NCI-H2196 (cell line): Measurements from ENCODE around the gene ABR.
A peak's percentile ranks its signal among the peaks of the same experiment; 100 is the strongest.

Experiments
- DNase-seq: peaks from one replicate; lab custom pipeline; 2025; ENCODE audit not compliant: unreplicated experiment; lab: John Stamatoyannopoulos, UW

The ABR gene

GRCh38 chr17:1179818-1180742 lies at the start of gene ABR:
Gene ABR (minus strand): TSS chr17:1179981. CDS start chr17:1179727, 254 bp downstream.
- DNase-seq: peak; percentile 34

DNA sequence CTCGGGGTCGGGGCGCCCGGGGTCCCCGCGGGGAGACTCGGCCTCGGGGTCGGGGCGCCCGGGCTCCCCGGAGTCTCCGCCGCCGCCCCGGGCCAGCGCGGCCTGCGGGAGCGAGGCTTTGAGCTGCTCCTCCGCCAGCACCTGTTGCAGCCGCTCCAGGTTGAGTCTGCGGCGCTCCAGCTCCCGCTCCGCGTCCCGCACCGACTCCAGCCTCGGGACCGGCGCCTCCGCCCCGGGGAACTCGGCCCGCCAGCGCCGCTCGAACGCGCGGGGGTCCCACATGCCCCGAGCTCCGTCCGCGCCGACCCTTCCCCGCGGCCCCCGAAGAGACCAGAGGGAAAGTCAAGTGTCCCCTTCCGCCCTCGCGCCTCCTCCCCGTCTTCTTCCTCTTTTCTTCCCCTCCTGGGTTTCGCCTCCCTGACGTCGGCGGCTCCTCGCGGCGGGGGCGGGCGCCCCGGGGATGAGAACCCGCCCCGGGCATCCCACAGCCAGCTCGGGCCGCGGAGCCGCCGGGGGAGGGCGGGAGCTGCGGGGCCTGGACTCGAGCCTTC lies 49.6 kb upstream of the ABR start:
- peak; percentile 6 for DNase-seq

GRCh38 chr17:1228781-1229348 lies 49.1 kb upstream of the ABR start:
- DNase-seq: no peak

DNA sequence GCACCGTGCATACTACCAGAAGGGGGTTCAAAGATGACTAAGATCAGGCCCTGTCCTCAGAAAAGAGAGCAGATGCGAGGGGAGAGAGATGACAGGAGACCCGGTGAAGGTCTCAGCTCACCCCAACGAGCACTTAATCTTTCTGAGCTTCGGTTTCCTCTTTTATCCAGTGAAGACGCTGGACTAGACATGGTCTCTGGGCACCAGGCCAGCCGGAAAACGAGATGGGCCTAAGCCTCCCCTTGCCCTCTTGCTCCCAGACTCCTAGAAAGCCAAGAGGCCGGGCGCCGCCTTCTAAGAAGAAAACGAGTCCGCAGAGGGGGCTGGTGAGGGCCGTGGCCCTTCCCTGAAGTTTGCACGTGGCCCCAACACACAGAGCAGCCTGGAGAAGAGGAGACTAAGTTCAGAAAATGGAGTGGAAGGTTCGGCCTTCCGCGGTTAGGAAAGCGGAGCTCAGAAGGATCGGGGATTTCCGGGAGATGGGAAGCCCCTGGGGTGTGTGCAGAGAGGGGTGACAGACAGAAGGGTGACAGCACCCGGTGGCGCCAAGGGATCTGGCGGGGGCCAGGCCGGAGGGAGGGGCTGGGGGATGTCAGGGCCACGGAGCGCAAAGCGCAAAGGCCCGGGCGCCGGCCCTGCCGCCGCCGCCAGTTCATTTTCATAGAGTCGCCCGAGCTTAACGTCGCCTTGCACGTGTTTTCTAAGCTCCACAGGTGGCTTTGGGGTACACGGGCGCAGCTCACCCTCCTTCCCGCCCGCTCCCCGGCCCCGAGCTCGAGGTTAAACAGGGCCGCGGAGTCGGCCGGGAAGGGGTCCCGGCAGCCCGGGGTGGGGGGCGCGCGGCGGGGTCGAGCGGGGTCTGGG lies 48.4 kb upstream of the ABR start:
- no peak for DNase-seq

GRCh38 chr17:1227365-1227764 lies 47.6 kb upstream of the ABR start:
- DNase-seq: no peak

GRCh38 chr17:1226308-1226707 lies 46.5 kb upstream of the ABR start:
- no peak for DNase-seq

DNA sequence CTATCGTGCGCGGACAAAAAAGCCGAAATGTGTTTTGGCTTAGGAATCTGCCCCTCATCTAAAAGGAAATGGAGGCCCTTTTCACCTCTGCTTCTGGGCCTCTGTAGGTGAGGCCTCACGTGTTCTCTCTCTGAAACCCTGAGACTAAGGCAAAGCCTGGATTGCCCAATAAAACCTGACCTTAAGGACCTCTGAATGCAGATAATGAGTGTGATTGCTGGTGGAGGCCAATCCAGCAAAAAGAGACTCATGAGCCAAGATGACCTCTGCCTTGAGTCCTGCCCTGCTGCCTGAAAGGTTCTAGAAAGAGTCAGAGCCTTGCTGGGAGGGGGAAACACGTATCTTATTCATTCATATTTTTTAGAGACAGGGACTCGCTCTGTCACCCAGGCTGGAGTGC lies 44.5 kb upstream of the ABR start:
- DNase-seq: no peak

GRCh38 chr17:1223662-1224061 lies 43.9 kb upstream of the ABR start:
- DNase-seq: no peak

GRCh38 chr17:1222321-1222720 lies 42.5 kb upstream of the ABR start:
- DNase-seq: no peak

DNA sequence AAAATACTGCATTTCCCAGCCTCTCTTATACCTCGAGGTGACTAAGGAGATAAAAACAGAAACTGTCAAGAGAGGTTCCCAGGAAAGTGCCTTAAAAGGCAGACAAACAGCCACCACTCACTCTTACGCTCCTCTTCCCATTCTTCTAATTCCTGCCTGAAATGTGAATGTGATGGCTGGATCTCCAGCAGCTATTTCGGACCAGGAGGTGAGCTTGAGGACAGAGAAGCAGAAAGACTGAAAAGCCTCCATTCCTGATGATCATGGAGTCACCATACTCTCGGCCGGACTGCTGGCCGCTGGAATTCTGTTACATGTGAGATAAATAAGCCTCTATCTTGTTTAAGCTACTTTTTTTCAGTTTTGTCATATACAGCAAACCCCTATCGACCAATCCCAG lies 41.4 kb upstream of the ABR start:
- DNase-seq: no peak

- no peak for DNase-seq
Measured at GRCh38 chr17:1220346-1220745, 40.6 kb upstream of the ABR start.

DNA sequence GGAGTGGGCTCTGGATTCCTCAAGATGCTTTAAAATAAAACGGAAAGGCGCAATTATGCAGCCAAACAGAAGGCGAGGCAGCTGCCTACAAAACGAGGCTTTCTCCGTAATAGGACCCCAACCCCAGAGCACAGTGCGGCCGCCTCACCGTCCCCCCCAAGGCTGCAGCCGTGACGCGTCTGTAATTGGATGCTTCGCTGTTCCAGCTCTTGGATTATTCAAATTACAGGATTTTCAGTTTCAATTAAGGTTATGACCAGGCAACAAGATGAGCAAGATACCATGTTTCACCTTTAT lies 37.3 kb upstream of the ABR start:
- no peak for DNase-seq

- no peak for DNase-seq
Measured at GRCh38 chr17:1216217-1217088, 36.7 kb upstream of the ABR start.

- DNase-seq: no peak
Measured at GRCh38 chr17:1212946-1213345, 33.2 kb upstream of the ABR start.

DNA sequence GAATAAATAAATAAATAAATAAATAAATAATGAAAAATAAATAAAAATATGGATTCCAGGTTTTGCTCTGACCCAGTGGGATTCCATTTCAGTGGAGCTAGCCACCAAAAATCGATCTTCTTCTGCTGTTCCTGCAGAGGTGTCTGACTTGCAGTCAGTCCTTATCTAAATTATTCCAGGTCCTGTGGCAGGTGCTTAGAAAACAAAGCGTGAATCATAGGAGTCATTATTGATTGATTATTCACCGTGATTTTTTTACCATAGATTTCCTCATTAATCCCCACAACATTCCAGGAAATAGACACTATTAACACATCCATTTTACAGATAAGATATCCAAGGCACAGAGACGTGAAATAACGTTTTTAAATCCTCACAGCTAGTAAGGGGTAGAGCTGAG lies 31.5 kb upstream of the ABR start:
- no peak for DNase-seq

GRCh38 chr17:1208966-1209365 lies 29.2 kb upstream of the ABR start:
- no peak for DNase-seq

DNA sequence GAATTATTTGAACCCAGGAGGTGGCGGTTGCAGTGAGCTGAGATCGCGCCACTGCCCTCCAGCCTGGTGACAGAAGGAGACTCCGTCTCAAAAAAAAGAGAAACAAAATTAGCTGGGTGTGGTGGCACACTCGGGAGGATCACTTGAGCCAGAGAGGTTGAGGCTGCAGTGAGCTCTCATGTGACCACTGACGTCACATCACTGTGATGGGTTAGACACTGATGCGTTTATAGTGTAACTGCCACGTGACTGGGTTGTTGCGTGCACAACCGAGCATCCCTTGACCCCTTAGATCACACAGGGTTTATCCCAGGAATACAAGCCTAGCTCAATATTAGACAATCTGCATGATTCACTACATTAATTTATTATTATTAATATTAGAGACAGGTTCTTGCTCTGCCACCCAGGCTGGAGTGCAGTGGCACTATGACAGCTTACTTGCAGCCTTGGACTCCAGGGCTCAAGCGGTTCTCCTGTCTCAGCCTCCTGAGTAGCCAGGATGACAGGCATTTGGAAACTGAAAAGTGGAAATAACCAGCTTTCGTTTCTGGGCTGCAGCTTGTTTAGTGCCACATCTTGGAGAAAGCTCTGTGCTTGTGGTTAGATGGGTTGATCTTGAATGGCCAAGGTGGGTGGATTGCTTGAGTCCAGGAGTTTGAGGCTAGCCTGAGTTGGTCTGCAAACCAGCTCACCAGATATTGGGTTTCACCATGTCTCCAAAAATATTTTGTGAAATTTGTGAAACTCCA lies 26.4 kb upstream of the ABR start:
- no peak for DNase-seq

- no peak for DNase-seq
Measured at GRCh38 chr17:1203967-1204291, 24.1 kb upstream of the ABR start.

DNA sequence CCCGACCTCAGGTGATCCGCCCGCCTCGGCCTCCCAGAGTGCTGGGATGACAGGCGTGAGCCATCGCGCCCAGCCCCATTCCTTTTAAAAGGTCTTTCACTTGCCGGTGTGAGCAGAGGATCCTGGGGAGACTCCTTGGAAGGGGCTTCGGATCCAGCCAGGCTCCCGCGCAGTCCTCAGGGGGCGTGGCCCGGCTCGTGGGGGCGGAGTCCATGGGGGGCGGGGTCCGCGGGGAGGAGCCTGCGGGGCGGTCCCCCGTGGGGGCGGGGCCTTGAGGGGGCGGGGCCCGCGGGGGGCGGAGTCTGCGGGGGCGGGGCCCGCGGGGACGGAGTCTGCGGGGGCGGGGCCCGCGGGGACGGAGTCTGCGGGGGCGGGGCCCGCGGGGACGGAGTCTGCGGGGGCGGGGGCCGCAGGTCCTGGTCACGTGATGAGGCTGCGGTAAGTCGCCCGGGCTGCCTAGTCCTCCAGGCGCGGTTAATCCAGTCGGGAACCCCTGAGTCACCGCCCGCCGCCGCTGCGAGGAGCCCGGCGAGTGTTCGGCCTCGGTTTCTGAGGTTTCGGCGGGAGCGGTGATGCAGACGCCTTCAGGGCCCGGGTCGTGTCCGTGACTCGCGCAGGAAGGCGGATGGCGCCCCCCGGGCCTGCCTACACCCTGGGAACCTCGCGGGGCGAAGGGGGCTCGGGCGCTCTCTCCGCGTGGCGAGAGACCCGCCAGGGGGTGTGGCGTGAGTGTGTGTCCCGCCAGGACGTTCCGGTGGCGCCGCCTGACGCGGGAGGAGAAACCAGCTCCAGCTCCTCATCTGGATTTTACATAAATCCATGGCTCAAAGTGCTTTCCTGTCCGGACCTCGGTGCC lies 23.6 kb upstream of the ABR start:
- peak; percentile 20 for DNase-seq
